Measurements from ENCODE around the gene BPIFB3. TPM values are rescaled to one million over a fixed set of nuclear protein-coding genes. Genes with fewer than 3 reads are reported as not detected.

Gene BPIFB3
- polyA plus RNA-seq, 1 donor = not detected

- DNase-seq = no peak
Observed at GRCh38 chr20:33016581-33017109, 37.1 kb upstream of the BPIFB3 start.

- DNase-seq = no peak
Observed at GRCh38 chr20:33017542-33017941, 36.2 kb upstream of the BPIFB3 start.

GRCh38 chr20:33018169-33018931, 35.4 kb upstream of the BPIFB3 start:
- DNase-seq = no peak

DNA sequence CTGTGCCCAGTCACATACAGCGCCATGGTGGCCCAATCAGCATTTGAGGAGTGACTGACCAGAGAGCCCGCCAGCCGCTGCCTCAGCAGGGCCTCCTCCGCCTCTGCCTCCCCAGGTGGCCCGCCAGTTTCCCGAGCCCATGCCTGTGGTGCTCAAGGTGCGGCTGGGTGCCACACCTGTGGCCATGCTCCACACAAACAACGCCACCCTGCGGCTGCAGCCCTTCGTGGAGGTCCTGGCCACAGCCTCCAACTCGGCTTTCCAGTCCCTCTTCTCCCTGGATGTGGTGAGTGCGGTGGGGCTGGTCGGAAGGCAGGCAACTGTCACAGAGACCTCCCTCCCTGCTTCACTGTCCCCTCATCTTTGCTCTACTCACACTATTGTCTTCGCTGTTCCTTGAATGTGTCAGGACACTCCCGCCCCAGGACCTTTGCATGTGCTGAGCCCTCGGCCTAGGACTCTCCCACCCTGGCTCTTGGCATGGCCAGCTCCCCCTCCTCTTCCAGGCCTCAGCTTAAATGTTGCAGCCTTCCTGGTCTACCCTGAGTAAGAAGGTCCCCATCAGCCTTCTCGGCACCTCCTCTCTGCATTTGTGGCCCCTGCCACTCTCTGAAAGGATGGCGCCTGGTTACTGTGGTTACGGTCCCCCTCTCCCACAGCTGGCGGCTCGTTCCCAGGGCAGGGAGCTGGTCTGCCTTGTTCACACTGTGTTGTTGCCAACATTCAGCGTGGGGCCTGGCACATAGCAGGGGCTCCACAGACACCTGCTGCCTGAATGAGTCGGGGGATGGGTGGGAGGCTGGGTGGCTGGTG, 34.0 kb upstream of the BPIFB3 start:
- DNase-seq = no peak

GRCh38 chr20:33020278-33021161, 33.2 kb upstream of the BPIFB3 start:
- DNase-seq = no peak

- no peak for DNase-seq
Observed at GRCh38 chr20:33021879-33022278, 31.8 kb upstream of the BPIFB3 start.

GRCh38 chr20:33022289-33022688, 31.4 kb upstream of the BPIFB3 start:
- no peak for DNase-seq

GRCh38 chr20:33022694-33023438, 30.8 kb upstream of the BPIFB3 start:
- no peak for DNase-seq

GRCh38 chr20:33023439-33024242, 30.1 kb upstream of the BPIFB3 start:
- no peak for DNase-seq

- DNase-seq = no peak
Observed at GRCh38 chr20:33024243-33024560, 29.5 kb upstream of the BPIFB3 start.

DNA sequence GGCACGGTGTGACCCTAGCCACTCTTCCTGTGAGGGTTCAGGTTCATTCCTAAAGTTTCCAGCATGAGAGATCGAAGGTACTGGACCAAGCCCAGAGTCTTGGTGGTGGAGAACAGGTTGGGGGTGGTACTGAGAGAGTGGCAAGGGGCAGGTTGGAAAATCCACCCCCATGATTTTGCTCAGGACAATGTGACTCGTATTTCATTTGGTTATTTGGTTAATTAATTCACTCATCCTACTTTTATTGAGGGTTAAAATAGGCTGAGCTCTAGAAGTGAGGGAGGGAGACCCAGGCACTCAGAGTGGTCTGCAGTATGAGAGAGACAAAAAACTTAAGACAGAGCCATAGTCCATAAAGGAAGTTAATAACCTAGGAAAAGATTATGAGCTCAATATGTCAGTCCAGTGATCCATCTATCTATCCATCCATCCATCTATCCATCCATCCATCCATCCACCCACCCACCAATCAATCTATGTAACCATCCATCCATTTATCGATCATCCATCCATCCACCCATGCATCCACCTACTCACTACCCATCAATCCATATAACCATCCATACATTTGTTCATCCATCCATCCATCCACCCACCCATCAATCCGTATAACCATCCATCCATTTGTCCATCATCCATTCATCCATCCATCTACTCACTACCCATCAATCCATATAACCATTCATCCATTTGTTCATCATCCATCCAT, 28.9 kb upstream of the BPIFB3 start:
- DNase-seq = no peak

GRCh38 chr20:33025318-33025876, 28.3 kb upstream of the BPIFB3 start:
- no peak for DNase-seq

- DNase-seq = no peak
Observed at GRCh38 chr20:33026072-33026778, 27.5 kb upstream of the BPIFB3 start.

DNA sequence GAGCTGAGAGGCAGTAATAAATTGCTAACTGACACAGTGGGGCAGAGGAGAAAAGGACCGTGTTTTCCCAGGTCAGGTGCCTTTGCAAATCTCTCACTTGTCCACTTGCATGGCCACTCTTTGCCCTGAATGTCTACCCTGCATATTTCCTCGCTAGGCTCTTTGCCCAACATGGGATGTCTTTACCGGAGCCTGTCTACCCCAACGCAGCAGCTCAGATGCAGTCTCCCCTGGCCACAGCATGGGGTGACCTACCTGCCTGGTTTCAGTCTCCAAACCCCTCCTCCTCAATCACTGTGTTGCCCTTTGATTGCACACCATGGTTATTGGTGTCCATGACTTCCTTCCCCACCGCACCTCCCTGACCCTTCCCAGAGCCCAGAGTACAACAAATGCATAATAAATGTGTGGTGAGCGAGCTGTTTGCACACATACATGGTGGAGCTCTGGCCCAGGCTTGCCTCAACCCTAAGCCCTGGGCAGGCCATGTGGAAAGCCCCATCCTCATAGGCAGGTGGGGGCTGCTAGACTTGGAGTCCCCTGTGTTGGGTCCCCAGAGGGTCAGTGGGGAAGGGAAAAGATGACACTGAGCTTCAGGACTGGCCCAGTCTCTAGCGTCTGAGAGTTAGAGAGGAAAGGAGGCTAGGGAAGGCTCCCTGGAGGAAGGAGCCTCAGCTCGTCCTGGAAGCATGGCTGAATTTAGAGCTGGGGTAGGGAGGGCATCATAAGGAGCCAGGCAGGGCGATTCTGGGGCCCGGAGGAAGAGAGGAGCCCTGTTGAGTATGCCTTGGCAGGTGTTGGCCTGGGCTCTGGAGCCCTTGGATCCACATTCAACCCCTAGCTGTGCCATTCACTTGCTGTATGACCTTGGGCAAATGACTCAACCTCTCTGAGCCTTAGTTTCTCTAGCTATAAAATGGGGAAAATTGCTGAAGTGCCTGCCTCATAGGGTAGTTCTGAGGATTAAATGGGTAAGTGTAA, 26.6 kb upstream of the BPIFB3 start:
- no peak for DNase-seq

- no peak for DNase-seq
Observed at GRCh38 chr20:33027769-33028751, 25.6 kb upstream of the BPIFB3 start.

GRCh38 chr20:33028875-33029274, 24.8 kb upstream of the BPIFB3 start:
- no peak for DNase-seq

DNA sequence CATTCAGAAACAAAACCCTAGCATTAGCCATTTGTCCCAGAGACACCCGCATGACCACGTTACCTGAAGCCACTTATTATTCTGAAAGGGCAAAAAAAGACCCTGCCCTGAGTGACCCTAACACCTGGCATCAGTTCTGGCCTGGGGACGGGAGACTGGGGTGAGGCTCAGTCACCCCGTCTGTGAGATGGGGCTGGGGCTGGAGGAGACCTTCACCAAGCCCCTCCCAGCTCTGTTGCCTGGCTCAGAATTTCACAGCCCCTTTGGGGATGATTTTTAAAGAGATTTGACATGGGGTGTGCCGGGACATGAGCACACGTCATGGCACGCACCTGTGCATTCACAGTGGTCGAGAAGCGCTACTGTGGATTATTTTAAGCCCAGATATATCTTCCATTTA, 23.6 kb upstream of the BPIFB3 start:
- no peak for DNase-seq
